HEK293T (cell line): ENCODE results near the gene TPP1.

ENCODE experiments used
- ARNT ChIP-seq: fragments of 450-650 bp; IDR thresholded peaks from 2 replicates; pipeline ENCODE4 v1.6.1; 2017; ENCODE audit warnings: mild to moderate bottlenecking
- BHLHE40 ChIP-seq: fragments of 450-650 bp; IDR thresholded peaks from 2 replicates; pipeline ENCODE4 v1.6.1; 2016; ENCODE audit warnings: mild to moderate bottlenecking, moderate library complexity, borderline replicate concordance
- CTBP1 ChIP-seq: fragments of 450-650 bp; IDR thresholded peaks from 2 replicates; pipeline ENCODE4 v1.6.1; 2016; ENCODE audit warnings: borderline replicate concordance
- FOXA1 ChIP-seq: fragments of 450-650 bp; IDR thresholded peaks from 2 replicates; pipeline ENCODE4 v1.6.1; 2016; ENCODE audit warnings: mild to moderate bottlenecking
- FOXK2 ChIP-seq: fragments of 450-650 bp; IDR thresholded peaks from 2 replicates; pipeline ENCODE4 v1.6.1; 2016; ENCODE audit warnings: mild to moderate bottlenecking
- FOXM1 ChIP-seq: fragments of 450-650 bp; IDR thresholded peaks from 2 replicates; pipeline ENCODE4 v1.6.1; 2017; ENCODE audit warnings: mild to moderate bottlenecking, borderline replicate concordance
- LEF1 ChIP-seq: fragments of 450-650 bp; IDR thresholded peaks from 2 replicates; pipeline ENCODE4 v1.6.1; 2017; ENCODE audit warnings: mild to moderate bottlenecking, borderline replicate concordance
- NFRKB ChIP-seq: fragments of 450-650 bp; IDR thresholded peaks from 2 replicates; pipeline ENCODE4 v1.6.1; 2016; ENCODE audit warnings: mild to moderate bottlenecking, moderate library complexity
- SP1 ChIP-seq: fragments of 450-650 bp; IDR thresholded peaks from 2 replicates; pipeline ENCODE4 v1.6.1; 2017
- SUZ12 ChIP-seq: fragments of 450-650 bp; IDR thresholded peaks from 2 replicates; pipeline ENCODE4 v1.6.1; 2016; ENCODE audit warnings: mild to moderate bottlenecking
- TARDBP ChIP-seq: fragments of 450-650 bp; IDR thresholded peaks from 2 replicates; pipeline ENCODE4 v1.6.1; 2016
- ZNF384 ChIP-seq: fragments of 450-650 bp; IDR thresholded peaks from 2 replicates; pipeline ENCODE4 v1.6.1; 2016
- TF ChIP-seq, protein P1 (sequence below): fragments of 450-650 bp; IDR thresholded peaks from 2 replicates; pipeline ENCODE4 v1.6.1; 2016

DNA sequence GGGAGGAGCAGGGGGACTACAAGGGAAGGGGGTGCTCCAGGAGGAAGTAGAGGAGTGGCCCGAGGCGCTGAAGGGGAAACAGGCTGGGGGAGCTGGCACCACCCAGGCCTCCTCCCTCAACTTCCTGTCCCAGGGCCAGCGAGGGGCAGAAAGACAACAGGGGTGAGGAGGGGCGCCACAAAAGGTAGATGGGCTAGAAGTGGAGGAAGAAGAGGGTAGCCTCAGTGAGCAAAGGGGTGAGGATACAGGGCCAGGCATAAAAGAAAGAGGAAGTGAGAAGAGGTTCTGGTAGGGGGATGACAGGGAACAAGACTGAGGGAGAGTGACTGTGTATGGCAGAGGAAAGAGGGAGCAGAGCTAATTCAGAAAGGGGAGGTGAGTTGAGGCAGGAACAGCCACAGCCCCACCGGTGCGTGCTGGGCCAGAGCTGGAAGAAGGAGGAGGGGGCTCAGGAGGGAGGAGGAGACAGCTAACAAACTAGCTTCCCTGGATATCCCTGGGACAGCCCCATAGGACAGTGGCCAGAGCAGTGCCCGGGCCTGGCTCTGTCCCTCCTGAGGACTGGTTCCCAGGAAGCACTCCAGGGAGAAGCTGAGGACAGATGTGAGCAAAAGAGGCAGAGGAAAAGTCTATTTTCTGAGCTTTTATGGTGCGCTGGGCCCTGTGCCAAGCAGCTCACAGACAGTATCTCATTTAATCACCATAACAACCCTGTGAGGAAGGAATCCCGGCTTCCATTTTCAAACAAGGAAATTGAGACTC is 27.9 kb upstream of the TPP1 start:
- TF ChIP-seq FOXK2, result no peak
- TF ChIP-seq TARDBP, result no peak
- TF ChIP-seq CTBP1, result no peak
- no peak for TF ChIP-seq SUZ12
- no peak for TF ChIP-seq FOXM1
- no peak for TF ChIP-seq SP1
- TF ChIP-seq NFRKB, result no peak
- TF ChIP-seq BHLHE40, result no peak
- no peak for TF ChIP-seq ARNT
- TF ChIP-seq ZNF384, result no peak
- no peak for TF ChIP-seq FOXA1
- TF ChIP-seq, protein P1, sequence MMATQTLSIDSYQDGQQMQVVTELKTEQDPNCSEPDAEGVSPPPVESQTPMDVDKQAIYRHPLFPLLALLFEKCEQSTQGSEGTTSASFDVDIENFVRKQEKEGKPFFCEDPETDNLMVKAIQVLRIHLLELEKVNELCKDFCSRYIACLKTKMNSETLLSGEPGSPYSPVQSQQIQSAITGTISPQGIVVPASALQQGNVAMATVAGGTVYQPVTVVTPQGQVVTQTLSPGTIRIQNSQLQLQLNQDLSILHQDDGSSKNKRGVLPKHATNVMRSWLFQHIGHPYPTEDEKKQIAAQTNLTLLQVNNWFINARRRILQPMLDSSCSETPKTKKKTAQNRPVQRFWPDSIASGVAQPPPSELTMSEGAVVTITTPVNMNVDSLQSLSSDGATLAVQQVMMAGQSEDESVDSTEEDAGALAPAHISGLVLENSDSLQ, result no peak
- TF ChIP-seq LEF1, result no peak
